LNCAP (cell line): Measurements from ENCODE around the gene STYXL2.

Experiments used
- CTCF ChIP-seq: fragments of 450-650 bp; IDR thresholded peaks from 2 replicates; pipeline ENCODE4 v1.5.1; 2017; ENCODE audit warnings: mild to moderate bottlenecking

Gene STYXL2

DNA sequence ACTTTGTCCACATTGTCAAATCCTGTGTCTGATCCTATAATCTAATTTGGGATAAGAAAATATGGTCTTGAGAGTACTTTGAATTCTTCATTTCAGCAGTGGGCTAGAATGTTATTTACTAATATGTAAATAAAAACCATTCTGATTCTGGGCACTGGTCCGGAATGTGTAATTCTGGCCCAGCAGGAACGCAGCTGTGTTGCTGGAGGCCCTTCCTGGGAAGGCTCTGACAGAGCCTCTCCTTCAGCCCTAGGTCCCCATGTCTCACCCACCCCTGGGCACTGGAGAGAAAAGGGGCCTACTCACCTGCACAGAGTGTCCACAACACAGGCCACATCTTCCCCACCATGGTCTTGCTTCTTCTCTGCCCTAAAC, 3.9 kb upstream of the STYXL2 start:
- TF ChIP-seq CTCF = no peak

GRCh38 chr1:167090314-167090942, 3.4 kb upstream of the STYXL2 start, which contains the start of gene GPA33:
GPA33 (minus strand) TSS chr1:167090377; CDS start chr1:167090287, 90 bp downstream.
- TF ChIP-seq CTCF = no peak

- no peak for TF ChIP-seq CTCF
Measured at GRCh38 chr1:167092653-167093052, 1.2 kb upstream of the STYXL2 start.

DNA sequence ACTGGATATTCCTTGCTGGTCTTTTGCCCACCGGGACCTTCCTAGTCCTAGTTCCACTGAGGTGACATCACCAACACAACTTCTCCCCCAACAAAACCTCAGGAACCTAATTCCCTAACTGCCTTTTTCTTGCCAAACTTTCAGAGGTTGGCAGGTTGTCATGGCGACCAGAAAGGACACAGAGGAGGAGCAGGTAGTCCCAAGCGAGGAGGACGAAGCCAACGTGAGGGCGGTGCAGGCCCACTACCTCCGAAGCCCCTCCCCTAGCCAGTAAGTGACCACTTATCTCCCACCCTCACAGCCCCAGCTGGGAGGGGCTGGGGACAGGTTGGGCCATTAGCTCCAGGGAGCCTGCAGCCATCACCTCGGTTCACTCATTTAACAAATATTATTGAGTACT, 815 bp downstream of the STYXL2 start:
- no peak for TF ChIP-seq CTCF

DNA sequence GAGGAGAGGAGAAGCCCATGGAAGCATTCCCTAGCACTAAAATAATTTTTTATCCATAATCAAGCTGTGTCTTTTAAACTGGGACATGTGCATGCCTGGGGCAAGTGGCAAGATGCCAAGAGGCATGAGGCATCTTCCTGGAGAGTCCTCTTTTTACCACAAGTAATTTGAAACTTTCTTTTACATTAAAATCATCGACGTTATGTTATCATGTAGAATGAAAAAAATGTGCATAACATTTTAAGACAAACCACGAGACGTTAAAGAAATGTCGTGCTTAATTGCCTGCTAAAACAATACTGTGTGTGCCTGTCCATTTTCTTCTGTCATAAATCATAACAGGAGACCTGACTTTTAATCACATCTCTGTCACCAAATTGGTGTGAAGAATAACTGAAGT, 1.5 kb downstream of the STYXL2 start:
- TF ChIP-seq CTCF = no peak

DNA sequence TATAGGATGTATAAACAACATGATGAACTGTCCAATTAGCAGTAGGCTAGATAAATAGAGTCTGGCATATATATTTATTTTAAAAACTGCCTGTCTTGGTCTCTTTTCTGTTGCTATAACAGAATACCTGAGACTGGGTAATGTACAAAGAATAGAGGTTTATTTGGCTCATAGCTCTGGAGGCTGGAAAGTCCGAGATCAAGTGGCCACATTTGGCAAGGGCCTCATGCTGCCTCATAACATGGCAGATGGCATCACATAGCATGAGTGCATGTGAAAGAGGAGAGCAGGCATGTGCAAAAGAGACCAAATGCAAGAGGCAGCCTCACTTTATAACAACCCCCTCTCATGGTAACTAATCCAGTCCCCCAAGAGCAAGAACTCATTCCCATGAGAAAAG, 6.0 kb downstream of the STYXL2 start:
- no peak for TF ChIP-seq CTCF

DNA sequence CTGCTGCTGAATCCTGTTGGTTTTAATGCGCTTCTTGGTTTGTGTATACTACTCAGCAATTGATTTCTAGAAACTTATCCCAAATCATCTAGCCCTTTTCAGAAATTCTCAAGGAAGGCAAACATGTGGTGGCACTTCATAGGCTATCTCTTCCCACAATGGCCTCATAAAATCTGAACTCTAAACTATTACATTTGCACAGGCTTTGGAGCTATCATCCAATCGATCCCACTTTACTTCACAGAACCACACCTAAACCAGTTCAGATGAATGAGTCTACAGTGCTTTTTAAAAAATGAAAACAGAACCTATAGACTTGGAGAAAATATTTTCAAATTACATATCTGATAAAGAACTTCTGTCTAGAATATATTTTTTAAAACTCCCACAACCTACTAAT, 6.9 kb downstream of the STYXL2 start:
- no peak for TF ChIP-seq CTCF

DNA sequence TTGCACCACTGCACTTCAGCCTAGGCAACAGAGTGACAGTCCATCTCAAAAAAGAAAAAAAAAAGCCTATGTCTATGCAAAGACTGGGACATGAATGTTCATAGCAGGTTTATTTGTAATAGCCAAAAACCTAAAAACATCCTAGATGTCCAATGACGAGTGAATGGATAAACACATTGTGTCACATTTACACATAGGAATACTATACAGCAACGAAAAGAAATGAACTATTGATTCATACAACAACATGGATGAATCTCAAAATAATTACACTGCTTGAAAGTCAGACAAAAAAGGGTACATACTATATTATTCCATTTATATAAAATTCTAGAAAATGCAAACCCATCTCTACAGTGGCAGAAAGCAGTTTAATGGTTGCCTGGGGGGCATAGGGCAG, 7.9 kb downstream of the STYXL2 start:
- TF ChIP-seq CTCF = no peak
